GM21825 (cell line): ENCODE results near the gene PMFBP1.

Source experiments
- ATAC-seq: cut with Tn5 transposase; IDR thresholded peaks from one replicate; pipeline ENCODE4 v1.9.1; 2021; ENCODE audit warnings: mild to moderate bottlenecking, moderate library complexity; ENCODE audit not compliant: unreplicated experiment

Gene PMFBP1

DNA sequence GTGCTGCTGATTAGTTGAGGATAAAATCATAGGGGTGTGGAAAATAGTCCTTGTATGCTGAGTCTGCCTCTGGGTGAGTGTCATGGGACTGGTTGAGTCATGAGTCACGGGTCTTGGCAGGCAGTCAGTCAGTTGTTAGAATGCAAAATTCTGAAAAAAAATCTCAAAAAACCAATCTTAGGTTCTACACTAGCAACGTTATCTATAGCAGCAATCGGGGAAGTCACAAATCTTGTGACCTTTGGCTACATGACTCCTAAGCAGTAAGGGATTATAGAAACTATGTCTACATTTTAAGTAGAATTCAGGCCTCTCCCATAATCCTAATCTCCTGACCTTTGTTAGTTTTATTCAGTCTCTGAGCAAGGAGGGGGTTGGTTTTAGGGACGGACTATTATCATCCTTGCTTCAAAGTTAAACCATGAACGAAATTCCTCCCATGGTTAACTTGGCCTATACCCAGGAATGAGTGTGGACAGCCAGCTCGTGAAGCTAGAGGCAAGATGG, 18.0 kb upstream of the PMFBP1 start:
- ATAC-seq, result no peak

DNA sequence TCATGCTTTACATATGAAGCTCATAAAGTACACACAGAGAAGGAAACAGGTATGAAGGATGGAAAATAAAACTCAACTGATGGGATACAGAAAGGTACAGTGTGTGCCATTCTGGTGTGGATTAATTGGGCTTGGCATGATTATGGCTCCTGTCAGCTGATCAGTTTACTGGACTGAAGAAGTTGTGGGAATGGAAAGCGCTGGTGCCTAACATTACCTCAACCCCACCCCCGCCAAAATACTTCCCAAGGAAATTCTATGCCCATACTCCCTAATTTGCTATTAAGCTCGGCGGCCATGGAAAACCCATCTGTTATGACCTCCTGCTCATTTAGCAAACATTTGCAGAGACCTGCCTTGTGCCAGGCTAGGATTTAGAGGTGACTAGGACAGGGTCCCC, 16.6 kb upstream of the PMFBP1 start:
- no peak for ATAC-seq

DNA sequence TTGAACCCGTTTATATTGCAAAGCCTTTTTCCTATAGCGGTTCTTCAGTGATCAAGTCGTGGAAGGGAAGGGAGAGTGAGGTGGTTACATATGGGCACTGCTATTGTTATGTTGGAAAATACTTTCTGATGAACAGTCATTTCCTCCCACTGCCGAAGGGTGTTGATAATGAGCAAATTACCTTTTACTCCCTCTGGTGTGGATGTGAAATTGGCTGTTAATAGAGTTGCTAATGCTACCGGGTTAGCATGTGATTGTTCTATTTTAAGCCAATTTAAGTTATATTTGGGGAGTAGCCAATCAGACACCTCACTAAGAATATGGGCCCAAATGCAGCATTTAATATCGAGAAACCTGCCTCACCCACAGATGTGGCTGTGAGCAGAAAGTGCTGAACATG, 15.6 kb upstream of the PMFBP1 start:
- ATAC-seq, result no peak

DNA sequence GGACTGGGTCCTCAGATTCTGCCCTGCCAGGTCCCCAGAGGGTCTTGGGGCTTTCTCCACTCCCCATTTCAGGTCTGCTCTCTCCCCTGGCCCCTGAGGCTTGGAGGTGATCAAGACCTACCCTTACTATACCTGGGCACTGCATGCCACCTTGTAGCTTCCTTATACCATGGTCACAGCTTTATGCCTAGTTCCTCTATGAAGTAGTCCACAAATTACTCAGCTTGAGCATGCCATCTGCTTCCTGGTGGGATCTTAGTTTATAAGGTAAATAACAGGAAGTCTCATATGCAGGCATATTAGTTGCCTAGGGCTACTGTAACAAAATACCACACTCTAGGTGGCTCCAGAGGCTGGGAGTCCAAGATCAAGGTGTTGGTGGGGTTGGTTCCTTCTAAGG, 11.0 kb upstream of the PMFBP1 start:
- ATAC-seq, result no peak

DNA sequence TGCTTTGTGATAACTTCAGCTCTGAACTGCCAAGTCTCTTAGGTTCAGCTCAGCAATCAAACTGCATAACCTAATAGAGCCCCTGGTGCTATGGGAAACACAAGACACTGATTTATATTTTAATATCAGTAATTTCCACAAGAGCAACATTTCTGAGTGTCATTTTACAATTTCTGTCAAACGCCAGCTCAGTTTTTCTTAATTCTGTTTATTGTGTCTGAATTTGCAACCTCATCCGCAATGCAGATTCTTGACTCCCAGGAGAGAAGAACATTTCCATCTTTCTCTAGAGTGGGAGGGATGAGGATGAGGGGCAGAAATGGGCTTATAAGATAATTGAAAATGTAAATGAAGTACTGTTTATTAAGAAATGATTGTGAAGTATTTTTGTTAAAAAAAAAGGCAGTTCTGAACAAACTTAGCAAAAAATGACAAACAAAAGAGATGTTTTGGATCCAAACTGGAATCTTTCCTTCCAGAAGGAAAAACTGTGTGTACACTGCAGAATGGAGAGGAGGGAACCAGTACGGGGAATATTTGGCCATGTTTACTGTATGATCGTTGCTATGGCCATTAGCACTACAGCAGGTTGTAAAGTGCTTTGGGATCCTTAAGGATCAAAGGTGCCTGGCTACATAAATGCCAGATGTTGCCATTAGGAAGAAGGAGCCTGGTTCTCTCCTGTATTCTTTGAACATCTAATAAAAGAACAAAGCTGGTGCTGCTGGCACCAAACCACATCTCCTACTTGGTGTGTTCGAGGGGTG, 7.4 kb upstream of the PMFBP1 start:
- no peak for ATAC-seq

DNA sequence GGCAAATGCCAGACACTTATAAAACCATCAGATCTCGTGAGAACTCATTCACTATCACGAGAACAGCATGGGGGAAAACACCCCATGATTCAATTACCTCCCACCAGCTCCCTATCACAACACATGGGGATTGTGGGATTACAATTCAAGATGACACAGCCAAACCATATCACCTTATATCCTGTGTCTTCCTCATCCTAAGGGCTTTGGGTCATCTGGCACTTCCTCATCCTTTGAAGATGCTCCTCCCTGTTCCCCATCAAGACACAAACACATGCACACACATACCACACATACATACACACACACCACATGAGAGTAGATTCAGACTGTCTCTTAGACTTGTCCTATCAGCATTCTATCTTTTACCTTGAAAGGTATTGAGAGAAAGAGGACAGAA, 2.8 kb upstream of the PMFBP1 start:
- ATAC-seq, result no peak

DNA sequence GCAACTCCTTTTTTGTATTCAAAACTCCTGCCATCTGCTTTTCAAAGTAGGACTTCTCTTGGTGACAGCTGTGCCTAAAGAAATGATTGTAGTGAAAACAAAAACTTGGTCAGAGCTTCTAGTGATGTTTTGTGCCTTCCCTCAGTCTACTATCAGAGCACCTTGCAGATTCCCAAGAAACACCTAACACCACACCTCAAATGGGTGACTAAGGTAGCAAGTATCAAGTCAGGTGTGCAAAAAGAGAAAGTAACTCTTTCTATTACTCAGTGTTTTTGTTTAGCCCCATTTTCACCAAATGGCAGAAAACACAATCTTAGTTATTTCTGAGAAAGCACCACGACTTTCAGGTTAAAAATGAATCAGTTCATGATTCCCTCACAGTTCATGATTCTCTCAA, 2.0 kb upstream of the PMFBP1 start:
- no peak for ATAC-seq

DNA sequence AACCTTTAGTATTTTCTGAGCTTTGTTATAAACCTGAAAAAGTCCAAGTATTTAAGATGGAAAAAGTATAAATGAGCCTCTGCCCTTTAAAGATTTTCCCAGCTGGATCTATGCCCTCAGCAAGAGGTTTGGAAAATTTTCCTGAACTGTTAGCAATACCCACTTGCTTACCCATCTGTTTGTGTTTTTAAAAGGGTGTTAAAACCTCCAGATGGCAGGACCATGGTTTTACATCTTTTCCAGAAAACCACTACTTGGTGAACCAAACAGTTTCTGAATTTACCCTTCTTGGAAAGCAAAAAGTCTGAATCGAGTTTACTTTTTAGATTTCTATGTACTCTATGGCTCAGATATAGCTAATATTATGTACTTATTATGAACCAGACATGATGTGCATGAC, 719 bp downstream of the PMFBP1 start:
- no peak for ATAC-seq

DNA sequence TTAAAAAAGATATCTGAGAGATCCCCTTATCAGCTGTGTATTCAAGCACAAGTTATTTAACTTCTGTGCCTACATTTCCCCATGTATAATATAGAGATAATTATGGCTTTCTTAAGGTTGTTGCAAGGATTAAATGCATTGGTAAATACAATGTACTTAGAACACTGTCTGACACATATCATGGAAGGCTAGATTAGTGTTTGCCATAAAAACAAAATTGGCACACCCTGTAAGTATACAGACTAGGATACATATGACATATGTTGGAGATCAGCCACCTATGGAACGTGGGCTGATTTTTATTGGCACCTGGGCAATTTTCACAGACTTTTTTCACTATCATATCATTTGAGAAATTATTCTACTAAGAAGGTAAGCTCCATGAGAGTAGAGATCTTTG, 2.2 kb downstream of the PMFBP1 start:
- no peak for ATAC-seq

DNA sequence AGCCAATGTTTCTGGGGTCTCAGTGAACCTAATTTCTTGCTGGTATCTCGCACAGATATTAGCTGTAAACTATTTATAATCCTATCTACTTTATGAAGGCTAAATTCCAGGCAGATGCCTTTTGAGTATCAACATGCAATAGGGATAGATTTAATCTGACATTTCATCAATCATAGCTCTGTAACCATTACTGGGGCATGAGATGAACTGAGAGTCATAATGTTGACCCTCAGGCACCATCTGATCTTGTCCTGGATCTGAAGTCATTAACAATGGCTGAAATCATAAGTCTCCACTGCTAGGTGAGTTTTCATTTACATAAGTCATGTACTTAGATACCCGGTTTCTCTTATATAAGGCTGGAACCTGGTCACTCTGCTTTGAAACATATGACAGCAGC, 3.6 kb downstream of the PMFBP1 start:
- ATAC-seq, result no peak

DNA sequence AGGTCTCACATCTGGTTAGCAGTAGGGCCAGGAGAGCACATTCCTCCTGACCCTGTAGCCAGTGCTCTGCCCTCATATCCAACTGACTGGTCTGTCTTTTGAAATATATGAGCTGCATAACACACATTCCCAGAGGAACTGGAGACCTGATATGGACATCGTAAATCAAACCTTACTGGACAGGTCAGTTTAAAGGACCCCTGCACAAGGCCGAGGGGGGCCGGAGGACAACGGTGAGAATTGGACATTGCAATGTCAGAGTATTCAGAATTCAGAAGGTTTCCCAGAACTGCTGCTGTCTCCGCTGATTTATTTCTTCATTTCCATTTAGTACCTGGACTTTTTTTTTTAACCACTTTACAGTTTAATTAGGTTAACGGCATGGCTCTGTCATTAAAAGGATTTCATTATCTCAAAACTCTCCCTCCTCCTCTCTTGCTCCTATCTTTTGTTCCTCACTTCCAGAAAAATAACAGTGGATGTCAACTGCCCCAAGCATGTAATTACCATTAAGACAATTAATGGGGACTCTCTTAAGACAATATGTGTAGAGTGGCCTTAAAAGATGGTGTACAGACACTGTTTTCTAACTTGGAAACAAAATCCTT, 4.9 kb downstream of the PMFBP1 start:
- no peak for ATAC-seq

DNA sequence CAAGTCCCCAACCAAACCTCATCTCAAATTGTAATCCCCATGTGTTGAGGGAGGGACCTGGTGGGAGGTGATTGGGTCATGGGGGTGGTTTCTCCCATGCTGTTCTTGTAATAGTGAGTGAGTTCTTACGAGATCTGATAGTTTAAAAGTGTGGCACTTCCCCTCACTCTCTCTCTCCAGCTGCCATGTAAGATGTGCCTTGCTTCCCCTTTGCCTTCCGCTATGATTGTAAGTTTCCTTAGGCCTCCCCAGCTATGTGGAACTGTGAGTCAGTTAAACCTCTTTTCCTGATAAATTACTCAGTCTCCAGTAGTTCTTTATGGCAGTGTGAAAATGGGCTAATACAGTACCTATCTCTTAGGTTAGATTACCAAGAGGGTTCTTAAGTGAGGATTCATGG, 5.8 kb downstream of the PMFBP1 start:
- no peak for ATAC-seq

DNA sequence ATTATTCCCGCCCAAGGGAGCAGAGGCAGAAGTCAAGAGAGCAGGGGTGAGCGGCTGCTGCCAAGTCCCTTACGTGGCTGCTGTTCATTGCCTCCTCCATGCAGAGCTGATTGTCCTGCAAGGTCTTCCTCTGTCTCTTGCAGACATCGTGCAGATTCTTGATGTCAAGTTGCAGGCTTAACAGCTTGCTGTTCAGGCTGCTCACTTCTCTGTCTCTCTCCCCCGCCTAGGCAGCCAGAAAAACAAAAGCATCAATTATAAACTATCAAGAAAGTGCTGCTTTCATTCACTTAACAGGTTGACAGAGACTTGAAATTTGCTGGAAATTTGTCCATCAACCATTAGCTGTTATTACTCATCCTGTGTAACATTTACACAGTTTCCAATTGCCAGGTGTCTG, 7.3 kb downstream of the PMFBP1 start:
- no peak for ATAC-seq

DNA sequence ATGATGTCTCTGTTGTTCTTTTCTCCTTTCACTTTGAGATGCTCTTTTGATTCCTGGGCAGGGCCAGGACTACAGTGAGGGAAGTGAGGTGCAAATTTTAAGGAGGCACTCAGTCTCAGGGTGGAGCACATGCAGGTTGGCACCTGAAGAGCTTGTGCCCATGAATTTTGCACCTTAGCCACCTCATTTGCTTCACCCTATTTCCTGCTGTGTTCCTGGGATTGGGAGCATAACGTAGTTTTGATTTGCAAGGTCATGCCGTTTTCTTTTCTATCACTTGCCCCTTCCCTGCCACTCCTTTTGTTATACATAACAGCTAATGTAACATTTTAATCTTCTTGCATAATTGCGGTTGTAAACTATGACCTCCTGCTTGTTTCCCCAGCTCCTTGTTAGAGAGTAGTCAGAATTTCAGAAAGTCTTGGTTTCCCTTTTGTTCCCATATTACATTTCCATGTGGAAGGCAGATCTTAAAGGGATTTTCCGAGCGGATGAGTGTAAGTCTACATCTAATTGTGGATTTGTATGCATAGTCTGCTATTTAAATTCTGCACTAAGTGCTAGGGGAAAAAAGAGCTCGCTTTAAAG, 9.8 kb downstream of the PMFBP1 start:
- ATAC-seq, result no peak

DNA sequence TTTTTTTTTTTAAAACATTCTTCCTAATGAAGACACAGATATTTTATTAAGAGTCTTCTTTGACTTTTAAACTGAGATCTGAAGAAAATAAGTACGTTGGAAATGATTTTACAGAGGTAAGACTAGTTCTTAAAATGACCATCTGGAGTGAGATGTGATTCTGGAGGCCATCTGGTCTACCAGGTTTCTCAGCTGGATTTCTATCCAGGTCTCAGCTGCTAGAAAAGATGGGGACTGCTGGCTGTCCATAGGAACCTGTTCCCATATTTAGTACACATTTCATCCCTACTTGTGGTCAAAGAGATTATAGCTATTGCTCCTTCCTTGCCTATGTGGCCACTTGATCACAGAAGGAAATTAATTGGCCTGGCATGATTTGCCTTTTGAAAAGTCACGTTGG, 12.2 kb downstream of the PMFBP1 start:
- no peak for ATAC-seq

DNA sequence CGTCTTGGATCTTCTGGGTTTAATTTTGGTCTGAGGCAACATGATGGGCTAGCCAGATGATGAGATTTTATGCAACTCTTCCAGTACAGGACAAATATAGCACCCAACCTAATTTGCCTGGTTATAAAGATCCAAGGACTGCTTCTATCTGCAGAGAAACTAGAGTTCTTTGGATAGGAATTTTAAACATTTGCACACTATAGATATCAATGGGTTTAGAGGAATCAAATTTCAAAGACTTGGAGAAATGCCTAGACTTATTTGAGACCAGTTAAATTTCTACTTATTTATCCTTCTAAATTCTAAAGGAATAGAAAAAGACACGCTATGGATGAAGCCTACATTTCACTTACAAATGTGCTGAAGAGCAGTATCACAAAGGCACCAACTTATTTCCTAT, 12.6 kb downstream of the PMFBP1 start:
- ATAC-seq, result no peak

DNA sequence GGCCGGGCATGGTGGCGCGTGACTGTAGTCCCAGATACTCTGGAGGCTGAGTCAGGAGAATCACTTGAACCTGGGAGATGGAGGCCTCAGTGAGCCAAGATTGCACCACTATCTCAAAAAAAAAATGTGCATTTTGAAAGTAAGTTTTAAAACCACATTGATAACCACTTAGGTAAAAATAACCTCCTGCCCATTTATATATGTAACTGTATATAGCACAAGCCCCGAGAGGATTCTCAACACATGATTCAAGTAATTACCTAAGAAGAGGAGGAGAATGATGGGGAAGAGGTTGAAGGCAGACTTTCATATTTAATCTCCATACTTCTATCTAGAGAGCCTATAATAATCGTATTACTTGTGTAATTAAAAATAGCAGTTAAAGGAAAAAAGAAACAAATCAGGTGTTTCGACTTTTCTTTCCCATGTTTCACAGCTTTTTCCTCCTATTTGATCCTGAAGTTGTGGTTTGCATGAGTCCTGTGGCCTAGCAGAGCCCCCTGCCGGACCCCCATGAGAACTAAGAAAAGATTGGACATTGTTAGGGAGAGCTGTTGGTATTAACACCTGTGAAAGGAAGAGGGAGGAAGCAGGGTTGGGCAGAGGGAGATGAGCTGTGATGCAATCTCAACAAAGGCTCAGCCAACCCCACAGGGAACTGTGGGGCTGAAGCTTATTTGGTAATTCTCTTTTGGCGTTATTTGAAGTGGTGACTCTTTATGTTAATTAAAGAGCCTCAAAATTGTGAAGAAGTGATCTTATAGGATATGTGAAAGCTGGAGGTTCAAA, 22.1 kb downstream of the PMFBP1 start:
- no peak for ATAC-seq

DNA sequence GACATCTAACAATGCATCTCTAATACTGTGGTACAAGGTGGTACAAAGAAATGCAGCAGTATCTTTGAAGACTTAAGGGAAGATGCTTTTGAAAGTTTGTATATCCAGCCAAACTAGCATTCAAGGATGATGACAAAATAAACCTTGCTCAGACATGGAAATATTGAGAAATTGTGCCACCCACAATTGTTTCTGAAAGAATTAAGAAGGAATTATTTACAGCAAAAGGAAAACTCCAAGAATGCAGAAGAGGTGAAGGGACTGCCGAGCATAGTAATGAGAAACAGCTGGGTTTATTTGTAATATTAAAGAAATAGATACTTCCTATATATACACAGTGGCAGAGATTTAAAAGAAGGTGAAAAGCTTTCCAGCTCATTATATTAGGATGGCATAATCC, 29.5 kb downstream of the PMFBP1 start:
- ATAC-seq, result no peak

DNA sequence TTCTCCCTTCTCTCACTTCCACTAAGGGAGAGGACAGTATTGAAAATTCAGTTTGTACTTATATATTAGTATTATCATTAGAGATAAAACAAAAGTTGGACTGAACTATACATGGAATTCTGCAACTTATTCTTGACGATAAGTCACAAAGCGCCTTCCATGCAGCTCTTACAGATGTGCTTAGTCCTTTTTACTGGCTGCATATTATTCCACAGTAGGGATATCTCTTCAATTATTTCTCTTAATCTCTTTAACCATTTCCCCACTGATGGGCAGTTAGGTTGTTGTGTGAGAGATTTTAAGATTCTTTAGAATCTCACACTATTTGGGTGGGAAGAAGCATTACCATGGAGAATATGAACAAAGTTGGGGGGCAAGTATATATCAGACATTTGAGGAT, 32.0 kb downstream of the PMFBP1 start:
- ATAC-seq, result no peak

DNA sequence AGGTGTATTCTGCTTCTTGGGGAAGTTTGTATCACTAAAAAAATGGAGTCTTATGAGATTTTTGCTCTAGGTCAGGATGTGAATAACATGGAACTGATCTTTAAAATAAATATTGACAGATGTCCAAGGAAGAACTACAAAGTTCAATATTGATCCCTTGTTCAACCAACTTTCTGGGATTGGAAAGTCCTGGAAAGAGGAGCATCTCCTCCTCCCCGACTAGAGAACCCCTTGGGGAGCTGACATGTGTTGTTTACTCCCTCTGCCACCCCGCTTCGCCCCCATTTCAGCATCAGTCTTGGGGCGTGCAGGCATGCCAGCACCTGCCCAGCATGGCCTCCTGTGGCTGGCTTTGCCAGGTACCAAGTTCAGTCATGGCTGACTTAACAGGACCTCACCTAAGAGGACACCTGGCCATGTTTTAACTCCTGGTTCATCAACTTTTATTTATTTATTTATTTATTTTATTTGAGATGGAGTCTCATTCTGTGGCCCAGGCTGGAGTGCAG, 33.8 kb downstream of the PMFBP1 start:
- ATAC-seq, result no peak

DNA sequence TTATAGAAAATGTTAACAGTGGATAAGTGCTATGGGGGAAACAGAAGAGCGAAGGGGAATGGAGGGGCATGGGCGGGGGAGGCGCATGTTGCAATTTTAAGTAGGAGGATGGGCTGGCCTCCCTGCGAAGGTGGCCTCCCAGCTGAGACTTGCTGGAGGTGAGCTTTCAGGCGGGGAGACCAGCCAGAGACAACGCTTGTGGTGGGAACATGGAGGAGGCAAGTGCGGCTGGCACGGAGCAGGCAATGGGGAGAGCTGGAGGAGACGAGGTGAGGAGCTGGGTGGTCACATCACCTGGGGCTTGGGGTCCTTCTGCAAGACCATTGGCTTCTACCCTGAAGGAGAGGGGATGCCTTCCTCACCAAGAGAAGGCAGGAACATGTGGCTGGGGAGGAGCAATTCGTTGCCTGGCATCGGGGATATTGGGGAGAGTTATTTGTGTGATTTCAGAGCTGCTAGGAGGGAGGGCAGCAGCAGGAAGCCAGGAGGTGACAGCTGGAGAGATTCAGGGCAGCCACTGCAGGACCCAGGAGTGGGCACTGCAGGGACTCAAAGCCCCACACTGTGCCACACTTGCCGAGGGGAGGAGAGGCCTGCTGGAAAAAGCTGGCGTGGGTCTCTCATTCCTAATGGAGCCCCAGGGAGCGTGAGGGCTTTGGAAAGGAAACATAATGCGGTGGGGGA, 34.4 kb downstream of the PMFBP1 start:
- ATAC-seq, result no peak
